ENCODE data around the gene DUSP9.

DUSP9 gene

GRCh38 chrX:153622661-153623309 is 24.2 kb upstream of the DUSP9 start:
- H3K79me2 ChIP-seq (ENCODE audit: control insufficient read depth, low read length), result no peaks in the 10 kb centered on the region
- 0 out of 2 replicates have a peak, but pooled peaks cover under 1% of the 10 kb centered on the region for H3K27me3 ChIP-seq (ENCODE audit: control insufficient read depth, low read length)
- H3F3A ChIP-seq (ENCODE audit: control insufficient read depth, insufficient read depth), result no peaks in the 10 kb centered on the region
- TF ChIP-seq EZH2phosphoT487 (IDR thresholded peaks at IDR 0.05; ENCODE audit: borderline replicate concordance, low read length) (no peak), CTCF (IDR thresholded peaks at IDR 0.05; ENCODE audit: low read depth, low read length, poor library complexity, severe bottlenecking) (no peak)
- no peaks in the 10 kb centered on the region for H3K4me1 ChIP-seq (ENCODE audit: control insufficient read depth, low read length)
- H3K4me2 ChIP-seq (ENCODE audit: low read length), result no peak overlapping the region
- H4K20me1 ChIP-seq (ENCODE audit: control insufficient read depth, insufficient read depth, low read depth, low read length), result no peaks in the 10 kb centered on the region
- no peaks in the 10 kb centered on the region for H3K9me3 ChIP-seq (ENCODE audit: control insufficient read depth, insufficient read depth, low read length)
- no peaks in the 10 kb centered on the region for H3K36me3 ChIP-seq (ENCODE audit: control insufficient read depth, low read length)
- no peaks in the 10 kb centered on the region for H3K9me2 ChIP-seq (replicated peaks; ENCODE audit: control insufficient read depth, low read length)
- no peak overlapping the region for H3K27ac ChIP-seq (ENCODE audit: low read depth, low read length)
- H3K4me3 ChIP-seq (ENCODE audit: low read length), result no peak overlapping the region

GRCh38 chrX:153623310-153624029 is 23.5 kb upstream of the DUSP9 start:
- H3K9me2 ChIP-seq (replicated peaks; ENCODE audit: control insufficient read depth, low read length), result no peaks in the 10 kb centered on the region
- no peaks in the 10 kb centered on the region for H3F3A ChIP-seq (ENCODE audit: control insufficient read depth, insufficient read depth)
- H3K4me2 ChIP-seq (ENCODE audit: low read length), result no peak overlapping the region
- H3K79me2 ChIP-seq (ENCODE audit: control insufficient read depth, low read length), result no peaks in the 10 kb centered on the region
- H3K9me3 ChIP-seq (ENCODE audit: control insufficient read depth, insufficient read depth, low read length), result no peaks in the 10 kb centered on the region
- H3K36me3 ChIP-seq (ENCODE audit: control insufficient read depth, low read length), result no peaks in the 10 kb centered on the region
- H3K27me3 ChIP-seq (ENCODE audit: control insufficient read depth, low read length), result no peaks in the 10 kb centered on the region
- no peaks in the 10 kb centered on the region for H3K4me1 ChIP-seq (ENCODE audit: control insufficient read depth, low read length)
- H3K4me3 ChIP-seq (ENCODE audit: low read length), result no peak overlapping the region
- no peaks in the 10 kb centered on the region for H4K20me1 ChIP-seq (ENCODE audit: control insufficient read depth, insufficient read depth, low read depth, low read length)
- H3K27ac ChIP-seq (ENCODE audit: low read depth, low read length), result no peak overlapping the region
- TF ChIP-seq EZH2phosphoT487 (IDR thresholded peaks at IDR 0.05; ENCODE audit: borderline replicate concordance, low read length), result no peak
- TF ChIP-seq CTCF (IDR thresholded peaks at IDR 0.05; ENCODE audit: low read depth, low read length, poor library complexity, severe bottlenecking), result no peak

- no peak for TF ChIP-seq CTCF (IDR thresholded peaks at IDR 0.05; ENCODE audit: low read depth, low read length, poor library complexity, severe bottlenecking)
- no peak for TF ChIP-seq EZH2phosphoT487 (IDR thresholded peaks at IDR 0.05; ENCODE audit: borderline replicate concordance, low read length)
- Histone ChIP-seq H4K20me1 (ENCODE audit: control insufficient read depth, insufficient read depth, low read depth, low read length) (no peaks in the 10 kb centered on the region), H3K9me3 (ENCODE audit: control insufficient read depth, insufficient read depth, low read length) (no peaks in the 10 kb centered on the region), H3K27ac (ENCODE audit: low read depth, low read length) (no peak overlapping the region), H3F3A (ENCODE audit: control insufficient read depth, insufficient read depth) (no peaks in the 10 kb centered on the region), H3K79me2 (ENCODE audit: control insufficient read depth, low read length) (no peaks in the 10 kb centered on the region), H3K4me1 (ENCODE audit: control insufficient read depth, low read length) (no peaks in the 10 kb centered on the region), H3K9me2 (replicated peaks; ENCODE audit: control insufficient read depth, low read length) (no peaks in the 10 kb centered on the region), H3K27me3 (ENCODE audit: control insufficient read depth, low read length) (no peaks in the 10 kb centered on the region), H3K4me2 (ENCODE audit: low read length) (no peak overlapping the region), H3K36me3 (ENCODE audit: control insufficient read depth, low read length) (no peaks in the 10 kb centered on the region), H3K4me3 (ENCODE audit: low read length) (no peak overlapping the region)
Measured at GRCh38 chrX:153624196-153625091, 22.6 kb upstream of the DUSP9 start.

Data from DOHH2 (cell line).